GM12873 (cell line): ENCODE data around the gene NSD1.

Source experiments
- CTCF ChIP-seq: IDR thresholded peaks from 2 replicates; pipeline ENCODE4 v1.5.1; 2012; ENCODE audit warnings: low read depth, mild to moderate bottlenecking, moderate library complexity, low read length, control low read depth; ENCODE audit not compliant: insufficient read depth; ENCODE audit errors: missing control alignments

The NSD1 gene

GRCh38 chr5:177328545-177329231 is 195.1 kb downstream of the NSD1 start:
- no peak for TF ChIP-seq CTCF

GRCh38 chr5:177329883-177330282 is 196.3 kb downstream of the NSD1 start:
- no peak for TF ChIP-seq CTCF

- no peak for TF ChIP-seq CTCF
These were observed 197.6 kb downstream of the NSD1 start for GRCh38 chr5:177330991-177331842.

- no peak for TF ChIP-seq CTCF
These were observed 198.7 kb downstream of the NSD1 start for GRCh38 chr5:177332031-177332895.

GRCh38 chr5:177332896-177333260 is 199.3 kb downstream of the NSD1 start:
- TF ChIP-seq CTCF, result no peak

- TF ChIP-seq CTCF, result no peak
These were observed 200.0 kb downstream of the NSD1 start for GRCh38 chr5:177333420-177334154.
